IPS DF 4.7 (cell line): ENCODE measurements around the gene TBL1X.

Experiments
- DNase-seq: peaks from one replicate; pipeline ENCODE4 v3.0.0-alpha.2; 2013; ENCODE audit warnings: low spot score; ENCODE audit errors: extremely low read depth

The TBL1X gene

GRCh38 chrX:9659571-9660195 is 194.8 kb downstream of the TBL1X start:
- DNase-seq = no peak

- no peak for DNase-seq
These were observed 197.3 kb downstream of the TBL1X start for GRCh38 chrX:9662148-9662547.

GRCh38 chrX:9663216-9663615 is 198.4 kb downstream of the TBL1X start:
- no peak for DNase-seq

- no peak for DNase-seq
These were observed 199.4 kb downstream of the TBL1X start for GRCh38 chrX:9664224-9664623.

GRCh38 chrX:9665113-9665512 is 200.3 kb downstream of the TBL1X start:
- DNase-seq = no peak

- no peak for DNase-seq
These were observed 203.7 kb downstream of the TBL1X start for GRCh38 chrX:9668537-9668936.

GRCh38 chrX:9670136-9670814 is 205.4 kb downstream of the TBL1X start:
- DNase-seq = no peak

GRCh38 chrX:9671998-9672397 is 207.1 kb downstream of the TBL1X start:
- no peak for DNase-seq

- DNase-seq = no peak
These were observed 211.4 kb downstream of the TBL1X start for GRCh38 chrX:9676306-9676705.

- no peak for DNase-seq
These were observed 211.9 kb downstream of the TBL1X start for GRCh38 chrX:9676738-9677097.

GRCh38 chrX:9677098-9677739 is 212.4 kb downstream of the TBL1X start:
- no peak for DNase-seq

GRCh38 chrX:9678215-9678965 is 213.5 kb downstream of the TBL1X start:
- DNase-seq = no peak

- DNase-seq = no peak
These were observed 216.2 kb downstream of the TBL1X start for GRCh38 chrX:9681011-9681410.

GRCh38 chrX:9681422-9681821 is 216.6 kb downstream of the TBL1X start:
- no peak for DNase-seq

- DNase-seq = no peak
These were observed 217.6 kb downstream of the TBL1X start for GRCh38 chrX:9682456-9682855.

GRCh38 chrX:9682861-9683260 is 218.0 kb downstream of the TBL1X start:
- DNase-seq = no peak

- no peak for DNase-seq
These were observed 218.5 kb downstream of the TBL1X start for GRCh38 chrX:9683350-9683749.

- DNase-seq = no peak
These were observed 223.0 kb downstream of the TBL1X start for GRCh38 chrX:9687899-9688298.

GRCh38 chrX:9688833-9689232 is 224.0 kb downstream of the TBL1X start:
- no peak for DNase-seq

GRCh38 chrX:9690046-9690445 is 225.2 kb downstream of the TBL1X start:
- DNase-seq = no peak

GRCh38 chrX:9693307-9694001 is 228.6 kb downstream of the TBL1X start:
- no peak for DNase-seq

GRCh38 chrX:9698576-9698975 is 233.7 kb downstream of the TBL1X start:
- no peak for DNase-seq
